Measurements from ENCODE around the gene AIFM3.

DNA sequence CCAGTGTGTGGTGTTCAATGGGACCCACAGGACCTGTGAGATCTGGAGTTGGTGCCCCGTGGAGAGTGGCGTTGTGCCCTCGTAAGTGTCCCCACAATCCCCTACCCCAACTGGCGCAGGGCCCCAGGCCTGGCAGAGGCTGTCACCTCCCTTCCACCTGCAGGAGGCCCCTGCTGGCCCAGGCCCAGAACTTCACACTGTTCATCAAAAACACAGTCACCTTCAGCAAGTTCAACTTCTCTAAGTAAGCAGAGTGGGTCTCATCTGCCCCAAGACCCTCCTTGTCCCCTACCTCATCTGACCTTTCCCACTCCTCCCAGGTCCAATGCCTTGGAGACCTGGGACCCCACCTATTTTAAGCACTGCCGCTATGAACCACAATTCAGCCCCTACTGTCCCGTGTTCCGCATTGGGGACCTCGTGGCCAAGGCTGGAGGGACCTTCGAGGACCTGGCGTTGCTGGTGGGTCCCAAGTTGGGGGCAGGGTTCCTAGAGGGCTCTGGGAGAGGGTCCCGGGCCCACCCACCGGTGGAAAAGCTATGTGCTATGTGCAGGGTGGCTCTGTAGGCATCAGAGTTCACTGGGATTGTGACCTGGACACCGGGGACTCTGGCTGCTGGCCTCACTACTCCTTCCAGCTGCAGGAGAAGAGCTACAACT lies 56.0 kb downstream of the AIFM3 start:
- TF ChIP-seq, protein P1, sequence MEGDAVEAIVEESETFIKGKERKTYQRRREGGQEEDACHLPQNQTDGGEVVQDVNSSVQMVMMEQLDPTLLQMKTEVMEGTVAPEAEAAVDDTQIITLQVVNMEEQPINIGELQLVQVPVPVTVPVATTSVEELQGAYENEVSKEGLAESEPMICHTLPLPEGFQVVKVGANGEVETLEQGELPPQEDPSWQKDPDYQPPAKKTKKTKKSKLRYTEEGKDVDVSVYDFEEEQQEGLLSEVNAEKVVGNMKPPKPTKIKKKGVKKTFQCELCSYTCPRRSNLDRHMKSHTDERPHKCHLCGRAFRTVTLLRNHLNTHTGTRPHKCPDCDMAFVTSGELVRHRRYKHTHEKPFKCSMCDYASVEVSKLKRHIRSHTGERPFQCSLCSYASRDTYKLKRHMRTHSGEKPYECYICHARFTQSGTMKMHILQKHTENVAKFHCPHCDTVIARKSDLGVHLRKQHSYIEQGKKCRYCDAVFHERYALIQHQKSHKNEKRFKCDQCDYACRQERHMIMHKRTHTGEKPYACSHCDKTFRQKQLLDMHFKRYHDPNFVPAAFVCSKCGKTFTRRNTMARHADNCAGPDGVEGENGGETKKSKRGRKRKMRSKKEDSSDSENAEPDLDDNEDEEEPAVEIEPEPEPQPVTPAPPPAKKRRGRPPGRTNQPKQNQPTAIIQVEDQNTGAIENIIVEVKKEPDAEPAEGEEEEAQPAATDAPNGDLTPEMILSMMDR (IDR thresholded peaks at IDR 0.05; ENCODE audit: low read length), result peak; percentile 12; the same call in 1 of the 2 replicates
- TF ChIP-seq EZH2phosphoT487 (IDR thresholded peaks at IDR 0.05; ENCODE audit: low read length), result no peak
- no peak for TF ChIP-seq EZH2 (optimal IDR thresholded peaks at IDR 0.05; ENCODE audit: low read depth, low read length)

Measured in MM.1S (cell line).